Measurements from ENCODE around the gene SEMA4C.

GRCh38 chr2:96882230-96882629 is 12.3 kb upstream of the SEMA4C start:
- TF ChIP-seq THAP7 (CRISPR knock-in tag; IDR thresholded peaks at IDR 0.05) = no peak
- no peak for TF ChIP-seq ILK (tag; IDR thresholded peaks at IDR 0.05; ENCODE audit: borderline replicate concordance, low read depth)
- no peak for TF ChIP-seq ZNF695 (CRISPR knock-in tag; IDR thresholded peaks at IDR 0.05)
- no peak for TF ChIP-seq CREB5 (CRISPR knock-in tag; IDR thresholded peaks at IDR 0.05)
- no peak for TF ChIP-seq PKNOX1 (IDR thresholded peaks at IDR 0.05)
- no peak for TF ChIP-seq ESRRA (IDR thresholded peaks at IDR 0.05; ENCODE audit: borderline replicate concordance, low read depth)
- no peak for TF ChIP-seq MAX (CRISPR knock-in tag; IDR thresholded peaks at IDR 0.05)
- no peak for TF ChIP-seq NUFIP1 (IDR thresholded peaks at IDR 0.05; ENCODE audit: partially characterized antibody)
- no peak for TF ChIP-seq JUND (IDR thresholded peaks at IDR 0.05; ENCODE audit: borderline replicate concordance, low read depth, low read length)
- TF ChIP-seq JUND (tag; IDR thresholded peaks at IDR 0.05; ENCODE audit: borderline replicate concordance, low read depth, low read length) = no peak
- TF ChIP-seq ZNF24 (IDR thresholded peaks at IDR 0.05) = no peak
- no peak for TF ChIP-seq KDM2B (CRISPR knock-in tag; IDR thresholded peaks at IDR 0.05)
- TF ChIP-seq POLR2A (conservative IDR thresholded peaks at IDR 0.05) = no peak
